PC-9 (cell line): Measurements from ENCODE around the gene MRM3. TPM values are rescaled to one million over a fixed set of nuclear protein-coding genes. Genes with fewer than 3 reads are reported as not detected.
"Not testable (repeated sequence)": the region's sequence is repeated elsewhere in the genome, so short reads cannot be mapped to it uniquely, and the experiment has no call there.

ENCODE experiments used
- BruUV-seq: library from RNA; stranded (reverse); fragments of 400-500 nt; replicated peaks from 2 replicates; lab custom pipeline; 2021; lab: Mats Ljungman, UMichigan
- CTCF ChIA-PET: fragments of 300-600 bp; sonication (Branson Sonifier 250); formaldehyde crosslinking; loops from one replicate; lab custom pipeline; 2022; ENCODE audit warnings: antibody characterized with exemption; lab: Charles Lee
- POLR2A ChIA-PET: fragments of 300-600 bp; sonication (Branson Sonifier 250); formaldehyde crosslinking; loops from one replicate; lab custom pipeline; 2022; ENCODE audit warnings: antibody characterized with exemption; ENCODE audit not compliant: unreplicated experiment; lab: Charles Lee
- DNase-seq, 2 experiments: peaks; one replicate each; pipeline versions ENCODE4 v3.0.0 to v3.0.0-alpha.2; 2015 to 2022; ENCODE audit warnings: mixed read lengths in 1 of 2
- H2AFZ ChIP-seq: fragments of 200-600 bp; sonication (generic); 2 replicates; pipeline ENCODE4 v1.8.1; 2017; ENCODE audit warnings: antibody characterized with exemption
- H3F3A ChIP-seq: fragments of 200-600 bp; sonication (generic); 2 replicates; pipeline ENCODE4 v1.8.1; 2017; ENCODE audit warnings: antibody characterized with exemption, mild to moderate bottlenecking, low read depth; ENCODE audit not compliant: insufficient read depth
- H3K27ac ChIP-seq: fragments of 200-600 bp; sonication (generic); 2 replicates; pipeline ENCODE4 v1.6.1; 2016; ENCODE audit warnings: mixed run types
- H3K27me3 ChIP-seq: fragments of 200-600 bp; sonication (generic); 2 replicates; pipeline ENCODE4 v1.6.1; 2016; ENCODE audit warnings: low read depth, mixed run types; ENCODE audit not compliant: insufficient read depth
- H3K36me3 ChIP-seq: fragments of 200-600 bp; sonication (generic); 2 replicates; pipeline ENCODE4 v1.6.1; 2016; ENCODE audit warnings: low read depth, mixed run types
- H3K4me1 ChIP-seq: fragments of 200-600 bp; sonication (generic); replicated peaks from 2 replicates; pipeline ENCODE4 v1.6.1; 2016; ENCODE audit warnings: mixed run types; ENCODE audit not compliant: insufficient read depth
- H3K4me2 ChIP-seq: fragments of 200-600 bp; sonication (generic); 2 replicates; pipeline ENCODE4 v1.6.1; 2017; ENCODE audit warnings: mixed run types
- H3K4me3 ChIP-seq: fragments of 200-600 bp; sonication (generic); 2 replicates; pipeline ENCODE4 v1.6.1; 2016; ENCODE audit warnings: mixed run types
- H3K79me2 ChIP-seq: fragments of 200-600 bp; sonication (generic); 2 replicates; pipeline ENCODE4 v1.6.1; 2017; ENCODE audit warnings: low read depth, mixed run types
- H3K9me2 ChIP-seq: fragments of 200-600 bp; sonication (generic); 2 replicates; pipeline ENCODE4 v1.8.1; 2017; ENCODE audit warnings: mild to moderate bottlenecking; ENCODE audit not compliant: insufficient read depth
- H3K9me3 ChIP-seq: fragments of 200-600 bp; sonication (generic); 2 replicates; pipeline ENCODE4 v1.8.1; 2016; ENCODE audit warnings: low read depth; ENCODE audit not compliant: insufficient read depth
- H4K20me1 ChIP-seq: fragments of 200-600 bp; sonication (generic); 2 replicates; pipeline ENCODE4 v1.8.1; 2017; ENCODE audit not compliant: insufficient read depth
- EZH2 ChIP-seq: fragments of 200-600 bp; sonication (generic); IDR thresholded peaks from 2 replicates; pipeline ENCODE4 v1.8.0; 2017; ENCODE audit warnings: antibody characterized with exemption, low read depth
- intact Hi-C: fragments of 100-400 bp; cut with micrococcal nuclease; formaldehyde crosslinking; loops from one replicate; pipeline ENCODE4 v1.10.0; 2022; ENCODE audit not compliant: unreplicated experiment
- total RNA-seq: library from RNA; stranded (reverse); gene quantifications from 2 replicates; pipeline ENCODE4 v1.2.3, GENCODE V29; 2021
- TF ChIP-seq, protein P1 (sequence below): fragments of 200-600 bp; sonication (generic); conservative IDR thresholded peaks from 2 replicates; pipeline ENCODE4 v1.6.1; 2017; ENCODE audit warnings: mixed run types, antibody characterized with exemption, mild to moderate bottlenecking, moderate library complexity

Gene MRM3
- total RNA-seq, 1 experiment from 2014 or later = 23.2 TPM

DNA sequence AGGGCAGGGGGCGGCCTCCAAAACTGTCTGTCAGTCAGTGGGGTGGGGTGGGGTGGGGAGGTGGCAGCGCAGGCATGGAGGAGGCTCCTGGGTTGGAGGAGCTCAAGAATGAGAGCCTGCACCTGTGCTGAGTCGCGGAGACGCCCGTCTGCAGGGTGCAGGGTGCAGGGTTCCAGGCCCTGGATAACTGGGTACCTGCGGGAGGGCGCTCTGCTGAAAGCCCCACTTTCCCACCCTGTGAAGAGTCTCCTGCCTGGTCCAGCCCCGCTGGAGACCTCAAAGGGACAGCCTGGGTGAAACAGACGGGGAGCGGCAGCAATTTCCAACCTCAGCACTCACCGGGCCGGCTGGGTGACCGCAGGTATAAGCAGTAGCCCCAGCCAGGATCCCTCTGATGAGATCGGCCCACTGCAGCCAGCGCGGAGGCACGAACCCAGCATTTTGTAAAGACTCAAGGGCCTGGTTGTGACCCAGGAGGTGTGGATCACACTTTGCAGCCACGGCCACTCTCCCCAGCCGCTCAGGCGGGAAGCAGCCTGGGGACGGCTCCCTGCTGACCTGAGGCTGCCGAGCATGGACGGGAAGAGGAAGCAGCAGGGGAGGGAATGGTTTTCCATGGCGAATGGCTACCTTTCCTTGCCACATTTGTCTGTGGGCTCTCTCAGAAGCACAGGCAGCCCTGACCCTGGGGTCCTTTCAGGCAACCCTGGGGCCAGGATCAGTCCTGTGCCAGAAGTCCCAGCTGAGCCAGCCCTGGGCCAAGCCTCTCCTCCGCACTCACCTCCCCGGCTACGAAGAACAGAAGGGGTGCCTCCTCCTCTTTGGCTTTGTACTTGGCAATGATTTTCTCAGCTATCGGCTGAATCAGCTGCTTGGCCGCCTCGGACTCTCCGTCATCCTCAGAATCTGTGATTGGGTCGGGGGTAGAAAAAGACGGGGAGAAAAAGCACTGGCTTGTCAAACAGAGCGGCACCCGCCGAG lies 21.0 kb downstream of the MRM3 start:
- Histone ChIP-seq H3K4me3 (no peak overlapping the region), H3K4me2 (no peak overlapping the region), H3K9me3 (no peaks in the 10 kb centered on the region), H4K20me1 (peaks cover 11% of the 10 kb centered on the region), H3K79me2 (no peaks in the 10 kb centered on the region), H3K4me1 (no peaks in the 10 kb centered on the region), H3K27me3 (no peaks in the 10 kb centered on the region), H3K9me2 (no peaks in the 10 kb centered on the region), H3K27ac (no peak overlapping the region), H3K36me3 (no peaks in the 10 kb centered on the region), H3F3A (peaks cover 4% of the 10 kb centered on the region; the same call in 1 of the 2 replicates), H2AFZ (no peak overlapping the region)
- intact Hi-C loops = no loop called here
- ChIA-PET CTCF (no interaction called here), POLR2A (interaction anchor here (0.6 kb wide), 1 partner anchor 16 kb away, joined by 4 read pairs; no protein-coding TSS in a partner anchor)
- no peak for DNase-seq
- TF ChIP-seq EZH2 = no peak
- TF ChIP-seq, protein P1, sequence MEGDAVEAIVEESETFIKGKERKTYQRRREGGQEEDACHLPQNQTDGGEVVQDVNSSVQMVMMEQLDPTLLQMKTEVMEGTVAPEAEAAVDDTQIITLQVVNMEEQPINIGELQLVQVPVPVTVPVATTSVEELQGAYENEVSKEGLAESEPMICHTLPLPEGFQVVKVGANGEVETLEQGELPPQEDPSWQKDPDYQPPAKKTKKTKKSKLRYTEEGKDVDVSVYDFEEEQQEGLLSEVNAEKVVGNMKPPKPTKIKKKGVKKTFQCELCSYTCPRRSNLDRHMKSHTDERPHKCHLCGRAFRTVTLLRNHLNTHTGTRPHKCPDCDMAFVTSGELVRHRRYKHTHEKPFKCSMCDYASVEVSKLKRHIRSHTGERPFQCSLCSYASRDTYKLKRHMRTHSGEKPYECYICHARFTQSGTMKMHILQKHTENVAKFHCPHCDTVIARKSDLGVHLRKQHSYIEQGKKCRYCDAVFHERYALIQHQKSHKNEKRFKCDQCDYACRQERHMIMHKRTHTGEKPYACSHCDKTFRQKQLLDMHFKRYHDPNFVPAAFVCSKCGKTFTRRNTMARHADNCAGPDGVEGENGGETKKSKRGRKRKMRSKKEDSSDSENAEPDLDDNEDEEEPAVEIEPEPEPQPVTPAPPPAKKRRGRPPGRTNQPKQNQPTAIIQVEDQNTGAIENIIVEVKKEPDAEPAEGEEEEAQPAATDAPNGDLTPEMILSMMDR = no peak
- no TSS peak for BruUV-seq

GRCh38 chr17:804541-805435 lies 22.6 kb downstream of the MRM3 start:
- intact Hi-C loops = no loop called here
- POLR2A ChIA-PET = interaction anchor here (0.7 kb wide), 1 partner anchor 1219 kb away, joined by 10 read pairs; no protein-coding TSS in a partner anchor
- Histone ChIP-seq H3K4me1 (no peaks in the 10 kb centered on the region), H2AFZ (no peak overlapping the region), H3K36me3 (no peaks in the 10 kb centered on the region), H3K27me3 (no peaks in the 10 kb centered on the region), H3K4me2 (no peak overlapping the region), H3K79me2 (no peaks in the 10 kb centered on the region), H3K4me3 (no peak overlapping the region), H3K9me2 (no peaks in the 10 kb centered on the region), H3K27ac (no peak overlapping the region), H4K20me1 (peaks cover 12% of the 10 kb centered on the region), H3F3A (peaks cover 4% of the 10 kb centered on the region; the same call in 1 of the 2 replicates), H3K9me3 (no peaks in the 10 kb centered on the region)
- no TSS peak for BruUV-seq
- no peak for DNase-seq
- no peak for TF ChIP-seq EZH2
- TF ChIP-seq, protein P1 = no peak
- CTCF ChIA-PET = no interaction called here

GRCh38 chr17:805886-806285 lies 23.7 kb downstream of the MRM3 start:
- H3K9me2 ChIP-seq, H3K79me2 ChIP-seq, CTCF ChIA-PET, H4K20me1 ChIP-seq, DNase-seq, H3K9me3 ChIP-seq, H3K27me3 ChIP-seq, POLR2A ChIA-PET, intact Hi-C loops, H3K36me3 ChIP-seq, H3K27ac ChIP-seq, H3K4me1 ChIP-seq, H3F3A ChIP-seq, H3K4me3 ChIP-seq, H3K4me2 ChIP-seq, BruUV-seq, H2AFZ ChIP-seq: not testable (repeated sequence)
